Lower lobe of right lung (tissue), 2 donors: ENCODE data around the gene FAM83B. TPM values are rescaled to one million over a fixed set of nuclear protein-coding genes. Genes with fewer than 3 reads are reported as not detected.

Experiments used
- ATAC-seq, 2 donors: fragments of 200-7000 bp; cut with Tn5 transposase; one replicate each; pipeline ENCODE4 v1.9.1; 2020 to 2022; ENCODE audit warnings: mild to moderate bottlenecking in 2 of 2, moderate library complexity in 2 of 2
- DNase-seq: peaks from one replicate; pipeline ENCODE4 v3.0.0-alpha.2; 2020
- H3K27ac ChIP-seq: fragments of 200-600 bp; one replicate; pipeline ENCODE4 v1.8.0; 2022
- H3K27me3 ChIP-seq: fragments of 200-600 bp; one replicate; pipeline ENCODE4 v1.8.0; 2022; ENCODE audit warnings: low read depth
- H3K36me3 ChIP-seq: fragments of 200-600 bp; one replicate; pipeline ENCODE4 v1.8.0; 2022; ENCODE audit warnings: mild to moderate bottlenecking
- H3K4me1 ChIP-seq: fragments of 200-600 bp; one replicate; pipeline ENCODE4 v1.8.0; 2022
- H3K4me3 ChIP-seq: fragments of 200-600 bp; one replicate; pipeline ENCODE4 v1.8.0; 2022; ENCODE audit warnings: mild to moderate bottlenecking
- H3K9me3 ChIP-seq: fragments of 200-600 bp; one replicate; pipeline ENCODE4 v1.8.0; 2022
- CTCF ChIP-seq: fragments of 200-600 bp; IDR thresholded peaks from one replicate; pipeline ENCODE4 v1.8.0; 2022; ENCODE audit warnings: antibody characterized with exemption, mild to moderate bottlenecking
- intact Hi-C: fragments of 100-400 bp; cut with DNase I; formaldehyde crosslinking; loops from one replicate; pipeline ENCODE4 v1.11.0; 2022
- total RNA-seq: library from RNA; stranded (reverse); fragmentation: NEBNext Ultra II Directional; extraction: Animal tissue kit (Norgen Biotek cat#: 25700); gene quantifications from one replicate; pipeline ENCODE4 v1.2.1, GENCODE V29; 2021
- donor health status: DM: no; HTN: yes; CAD: no; lungs with severe emphysema.

Gene FAM83B
- total RNA-seq, 1 donor from 2014 or later, result 0.12 TPM

GRCh38 chr6:54874349-54875048 is 27.9 kb downstream of the FAM83B start:
- no peak for TF ChIP-seq CTCF
- intact Hi-C loops, result no loop called here
- H3K4me3 ChIP-seq, result no peak overlapping the region
- DNase-seq, result no peak
- no peak overlapping the region for H3K27ac ChIP-seq
- no peaks in the 10 kb centered on the region for H3K27me3 ChIP-seq
- no peaks in the 10 kb centered on the region for H3K9me3 ChIP-seq
- no peaks in the 10 kb centered on the region for H3K36me3 ChIP-seq
- ATAC-seq, result no peak
- H3K4me1 ChIP-seq, result no peaks in the 10 kb centered on the region

GRCh38 chr6:54875539-54875938 is 29.0 kb downstream of the FAM83B start:
- no peaks in the 10 kb centered on the region for H3K9me3 ChIP-seq
- no peaks in the 10 kb centered on the region for H3K4me1 ChIP-seq
- DNase-seq, result no peak
- ATAC-seq, result no peak
- intact Hi-C loops, result no loop called here
- H3K36me3 ChIP-seq, result no peaks in the 10 kb centered on the region
- no peak overlapping the region for H3K27ac ChIP-seq
- H3K27me3 ChIP-seq, result no peaks in the 10 kb centered on the region
- no peak overlapping the region for H3K4me3 ChIP-seq
- TF ChIP-seq CTCF, result no peak

- no peak for ATAC-seq
- no peaks in the 10 kb centered on the region for H3K27me3 ChIP-seq
- H3K9me3 ChIP-seq, result no peaks in the 10 kb centered on the region
- H3K27ac ChIP-seq, result no peak overlapping the region
- no peak overlapping the region for H3K4me3 ChIP-seq
- intact Hi-C loops, result no loop called here
- no peaks in the 10 kb centered on the region for H3K4me1 ChIP-seq
- DNase-seq, result no peak
- no peak for TF ChIP-seq CTCF
- H3K36me3 ChIP-seq, result no peaks in the 10 kb centered on the region
Observed at GRCh38 chr6:54876365-54876764, 29.8 kb downstream of the FAM83B start.

- ATAC-seq (no peak), DNase-seq (no peak)
- Histone ChIP-seq H3K4me3 (no peak overlapping the region), H3K9me3 (no peaks in the 10 kb centered on the region), H3K27me3 (no peaks in the 10 kb centered on the region), H3K36me3 (no peaks in the 10 kb centered on the region), H3K4me1 (no peaks in the 10 kb centered on the region), H3K27ac (no peak overlapping the region)
- intact Hi-C loops, result no loop called here
- TF ChIP-seq CTCF, result no peak
Observed at GRCh38 chr6:54876871-54877270, 30.3 kb downstream of the FAM83B start.

- ATAC-seq (no peak), DNase-seq (no peak)
- TF ChIP-seq CTCF, result no peak
- Histone ChIP-seq H3K4me3 (no peak overlapping the region), H3K9me3 (no peaks in the 10 kb centered on the region), H3K27ac (no peak overlapping the region), H3K27me3 (no peaks in the 10 kb centered on the region), H3K4me1 (no peaks in the 10 kb centered on the region), H3K36me3 (no peaks in the 10 kb centered on the region)
- intact Hi-C loops, result no loop called here
Observed at GRCh38 chr6:54877713-54878317, 31.2 kb downstream of the FAM83B start.
